Measurements from ENCODE around the gene GGA1. TPM values are rescaled to one million over a fixed set of nuclear protein-coding genes. Genes with fewer than 3 reads are reported as not detected.

GGA1 gene
- 10 to 100 TPM; 46.2 to 90.5 (median 60.4) TPM for total RNA-seq

DNA sequence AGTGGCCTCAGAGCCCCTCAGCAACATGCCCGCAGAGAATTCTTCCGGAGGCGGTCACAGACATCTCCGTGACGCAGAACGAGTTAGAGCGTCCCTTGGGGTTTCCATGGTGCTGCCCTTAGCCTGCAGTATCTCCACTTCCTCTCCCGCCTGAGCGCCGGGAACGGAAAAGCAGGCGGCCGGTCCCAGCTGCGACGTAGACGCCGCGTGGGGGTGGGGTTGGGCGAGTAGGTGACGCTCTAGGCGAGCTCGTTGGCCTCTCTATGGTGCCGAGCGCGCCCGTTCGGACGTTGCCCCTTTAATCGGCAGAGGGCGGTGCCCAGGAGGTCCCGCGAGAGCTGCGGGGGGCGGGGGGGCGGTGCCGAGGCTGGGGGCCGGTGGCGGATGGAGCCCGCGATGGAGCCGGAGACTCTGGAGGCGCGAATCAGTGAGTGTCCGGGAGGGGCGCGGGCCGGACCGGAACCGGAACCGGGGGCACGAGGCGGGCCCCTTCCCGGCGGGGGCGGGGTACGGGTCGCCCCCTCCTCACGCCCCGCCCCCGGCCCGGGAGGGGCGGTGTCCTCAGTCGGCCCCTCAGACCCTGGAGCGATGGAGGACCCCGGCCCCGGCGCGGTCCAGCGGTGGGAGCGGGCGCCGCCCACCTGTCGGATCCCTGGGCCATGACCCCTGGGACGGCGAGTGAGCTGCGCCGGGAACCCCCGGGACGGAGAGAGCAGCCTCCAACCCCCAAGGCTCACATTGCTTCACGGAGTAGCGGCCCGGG, at the start of gene GGA1:
TSS of gene GGA1 (plus strand) at position 358 of the 763 bp plus-strand sequence. CDS start at position 385, 27 bp downstream.
- Histone ChIP-seq H3K4me1 (peaks cover 23 to 31% of the 10 kb centered on the region in 2 donors), H3K36me3 (no peaks in the 10 kb centered on the region)

DNA sequence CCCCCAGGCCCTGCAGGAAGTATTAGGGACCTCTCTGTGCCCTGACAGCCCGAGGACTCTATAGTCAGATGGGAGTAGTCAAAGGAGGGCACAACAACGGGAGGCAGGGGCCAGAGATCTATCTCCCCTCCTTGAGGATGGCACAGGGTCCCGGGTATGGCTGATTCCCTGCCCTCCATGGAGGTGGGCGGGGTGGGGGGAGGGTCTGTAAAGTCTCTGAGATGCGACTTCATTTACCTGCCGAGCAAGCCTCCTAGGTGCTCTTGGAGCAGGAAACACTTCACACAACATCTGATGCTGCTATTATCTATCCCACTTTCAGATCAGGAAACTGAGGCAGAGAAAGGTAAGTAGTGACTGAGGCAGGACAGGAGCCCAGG, 49.1 kb upstream of the GGA1 start:
- Histone ChIP-seq H3K9me3 (no peaks in the 10 kb centered on the region), H3K36me3 (no peaks in the 10 kb centered on the region), H3K27me3 (no peaks in the 10 kb centered on the region), H3K4me3 (replicated peaks in 1 of 3) (no peak overlapping the region), H3K4me1 (peaks cover 20 to 42% of the 10 kb centered on the region in 2 donors), H3K27ac (peak overlapping the region; percentile 98 to 99 (median 98))
- intact Hi-C loops (cut with DNase I) = no loop called here
- TF ChIP-seq, protein P1, sequence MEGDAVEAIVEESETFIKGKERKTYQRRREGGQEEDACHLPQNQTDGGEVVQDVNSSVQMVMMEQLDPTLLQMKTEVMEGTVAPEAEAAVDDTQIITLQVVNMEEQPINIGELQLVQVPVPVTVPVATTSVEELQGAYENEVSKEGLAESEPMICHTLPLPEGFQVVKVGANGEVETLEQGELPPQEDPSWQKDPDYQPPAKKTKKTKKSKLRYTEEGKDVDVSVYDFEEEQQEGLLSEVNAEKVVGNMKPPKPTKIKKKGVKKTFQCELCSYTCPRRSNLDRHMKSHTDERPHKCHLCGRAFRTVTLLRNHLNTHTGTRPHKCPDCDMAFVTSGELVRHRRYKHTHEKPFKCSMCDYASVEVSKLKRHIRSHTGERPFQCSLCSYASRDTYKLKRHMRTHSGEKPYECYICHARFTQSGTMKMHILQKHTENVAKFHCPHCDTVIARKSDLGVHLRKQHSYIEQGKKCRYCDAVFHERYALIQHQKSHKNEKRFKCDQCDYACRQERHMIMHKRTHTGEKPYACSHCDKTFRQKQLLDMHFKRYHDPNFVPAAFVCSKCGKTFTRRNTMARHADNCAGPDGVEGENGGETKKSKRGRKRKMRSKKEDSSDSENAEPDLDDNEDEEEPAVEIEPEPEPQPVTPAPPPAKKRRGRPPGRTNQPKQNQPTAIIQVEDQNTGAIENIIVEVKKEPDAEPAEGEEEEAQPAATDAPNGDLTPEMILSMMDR (IDR thresholded peaks at IDR 0.05) = no peak
- no peak for TF ChIP-seq POLR2A (IDR thresholded peaks at IDR 0.05)
- 77% methylated on average over 6 of the region's 6 CpGs for WGBS, 2 donors
- no peak for DNase-seq

More for the DNA sequence above, at the start of gene GGA1:
- peak in 1 of 2 donors; percentile 58 for TF ChIP-seq POLR2A (IDR thresholded peaks at IDR 0.05)
- TF ChIP-seq, protein P1 (IDR thresholded peaks at IDR 0.05) = no peak
- DNase-seq = peak; percentile 93 to 94
- Histone ChIP-seq H3K9me3 (no peaks in the 10 kb centered on the region), H3K4me3 (replicated peaks in 1 of 3) (peak within 1 kb of the TSS; percentile 71 to 93 (median 93)), H3K27me3 (no peaks in the 10 kb centered on the region), H3K27ac (peak within 1 kb of the TSS; percentile 91 to 96 (median 93))
- WGBS, 2 donors = 0 to 1% methylated on average over 7 to 26 of the region's 82 CpGs
- intact Hi-C loops (cut with DNase I) = no loop called here

DNA sequence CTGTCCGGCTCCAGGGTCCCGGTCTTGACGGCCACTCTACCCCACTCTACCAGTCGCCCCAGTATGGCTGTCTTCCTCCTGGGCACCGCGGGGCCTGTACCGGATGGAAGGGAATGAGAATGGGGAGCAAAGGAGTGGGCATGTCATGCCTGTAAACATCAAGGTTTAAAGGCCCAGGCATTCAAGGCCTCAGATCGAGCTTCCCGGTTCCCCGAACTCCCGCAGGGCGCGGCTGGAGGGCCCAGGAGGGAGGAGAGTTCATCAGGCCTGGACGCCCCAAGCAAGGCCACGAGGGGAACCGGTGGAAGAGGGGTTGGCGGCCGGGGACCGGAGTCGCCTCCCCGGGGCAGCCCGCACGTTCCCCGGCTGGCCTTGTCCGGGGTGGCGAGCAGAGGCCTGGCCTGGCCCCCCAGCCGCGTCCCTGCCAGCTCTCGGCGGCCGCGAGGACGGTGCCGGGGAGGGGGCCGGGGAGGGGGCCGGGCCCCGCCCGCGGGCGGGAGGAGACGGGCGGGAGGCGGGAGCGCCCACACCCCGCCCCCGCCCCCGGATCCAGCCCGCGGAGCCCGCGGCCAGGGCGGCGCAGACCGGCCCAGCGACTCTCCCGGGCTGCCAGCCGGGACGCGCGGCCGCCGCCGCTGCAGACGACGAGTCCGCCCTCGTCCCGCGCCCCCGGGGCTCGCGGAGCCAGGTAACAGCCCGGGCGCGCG, 48.6 kb upstream of the GGA1 start, which contains the start of gene CDC42EP1:
TSS of gene CDC42EP1 (plus strand) at position 580 of the 707 bp plus-strand sequence. CDS start 5,870 bp downstream, outside the sequence.
- intact Hi-C loops (cut with DNase I) = no loop called here
- Histone ChIP-seq H3K36me3 (no peaks in the 10 kb centered on the region), H3K9me3 (no peaks in the 10 kb centered on the region), H3K4me3 (replicated peaks in 1 of 3) (peak within 1 kb of the TSS; percentile 68 to 88 (median 77)), H3K27me3 (no peaks in the 10 kb centered on the region), H3K27ac (peak within 1 kb of the TSS; percentile 98 to 99 (median 98)), H3K4me1 (peaks cover 20 to 46% of the 10 kb centered on the region in 2 donors)
- peak; percentile 49 to 74 for TF ChIP-seq POLR2A (IDR thresholded peaks at IDR 0.05)
- TF ChIP-seq, protein P1 (IDR thresholded peaks at IDR 0.05) = no peak
- peak; percentile 61 for DNase-seq
- 24 to 30% methylated on average over 15 to 16 of the region's 76 CpGs for WGBS, 2 donors

- no peaks in the 10 kb centered on the region for H3K36me3 ChIP-seq
- H3K27ac ChIP-seq = peak overlapping the region; percentile 98 to 99 (median 98)
- peak; percentile 61 to 68 for DNase-seq
- peaks cover 20 to 49% of the 10 kb centered on the region in 2 donors for H3K4me1 ChIP-seq
- TF ChIP-seq, protein P1 (IDR thresholded peaks at IDR 0.05) = no peak
- TF ChIP-seq POLR2A (IDR thresholded peaks at IDR 0.05) = no peak
- WGBS, 2 donors = 1% methylated on average over 19 of the region's 72 CpGs; no CpG with 5 or more reads in 1 of the 2 donors
- no peaks in the 10 kb centered on the region for H3K27me3 ChIP-seq
- no peaks in the 10 kb centered on the region for H3K9me3 ChIP-seq
- intact Hi-C loops (cut with DNase I) = no loop called here
- H3K4me3 ChIP-seq (replicated peaks in 1 of 3) = peak overlapping the region; percentile 68 to 88 (median 77)
Observed at GRCh38 chr22:37560608-37561211, 47.9 kb upstream of the GGA1 start.

Measured in thyroid gland (tissue), 4 donors.